Activated CD8-positive, alpha-beta T cell treated with anti-CD3 and anti-CD28 coated beads, Interleukin-2, amount 10 ng/mL, durations not matched to agents 7 days and 5 days (primary cell): Measurements from ENCODE around the gene YEATS2. TPM values are rescaled to one million over a fixed set of nuclear protein-coding genes. Genes with fewer than 3 reads are reported as not detected.

Source experiments
- ATAC-seq: fragments of 150-1000 bp; cut with Tn5 transposase; one replicate; pipeline ENCODE4 v1.10.0; 2021; ENCODE audit warnings: moderate library complexity
- CTCF ChIA-PET: fragments of 350-600 bp; sonication (Branson Sonifier 250); formaldehyde crosslinking; loops from one replicate; lab custom pipeline; 2021; ENCODE audit warnings: antibody characterized with exemption; lab: Charles Lee
- POLR2A ChIA-PET: fragments of 350-600 bp; sonication (Branson Sonifier 250); formaldehyde crosslinking; loops from one replicate; lab custom pipeline; 2021; ENCODE audit warnings: antibody characterized with exemption; lab: Charles Lee
- DNase-seq: peaks from one replicate; pipeline ENCODE4 v3.0.0-alpha.2; 2020
- H3K27ac Mint-ChIP-seq: one replicate; pipeline ENCODE4 v1.8.0; 2021; ENCODE audit warnings: mild to moderate bottlenecking, mixed read lengths
- H3K27me3 Mint-ChIP-seq: one replicate; pipeline ENCODE4 v1.8.0; 2021; ENCODE audit warnings: low read depth, mixed read lengths
- H3K36me3 Mint-ChIP-seq: one replicate; pipeline ENCODE4 v1.8.0; 2021; ENCODE audit warnings: low read depth, mixed read lengths
- H3K4me1 Mint-ChIP-seq: one replicate; pipeline ENCODE4 v1.8.0; 2021; ENCODE audit warnings: low read depth, mixed read lengths
- H3K4me3 Mint-ChIP-seq: one replicate; pipeline ENCODE4 v1.8.0; 2021; ENCODE audit warnings: mild to moderate bottlenecking, mixed read lengths
- H3K9me3 Mint-ChIP-seq: one replicate; pipeline ENCODE4 v1.8.0; 2022; ENCODE audit warnings: mixed read lengths; ENCODE audit not compliant: insufficient read depth
- total RNA-seq, 2 experiments: library from RNA; stranded (reverse); gene quantifications; one replicate each; pipeline ENCODE4 v1.2.3, GENCODE V29; 2021

The YEATS2 gene
- total RNA-seq, 2 experiments from 2014 or later, result 49.3 to 52.6 TPM

GRCh38 chr3:183815563-183815940 is 118.0 kb downstream of the YEATS2 start:
- CTCF ChIA-PET, result interaction anchor here (1.6 kb wide), 1 partner anchor 69 kb away, joined by 5 read pairs; the partner anchor contains the start of gene PARL
- no peak overlapping the region for H3K4me3 Mint-ChIP-seq
- POLR2A ChIA-PET, result interaction anchor here (1.4 kb wide), 1 partner anchor 11 kb away, joined by 3 read pairs; no protein-coding TSS in a partner anchor

DNA sequence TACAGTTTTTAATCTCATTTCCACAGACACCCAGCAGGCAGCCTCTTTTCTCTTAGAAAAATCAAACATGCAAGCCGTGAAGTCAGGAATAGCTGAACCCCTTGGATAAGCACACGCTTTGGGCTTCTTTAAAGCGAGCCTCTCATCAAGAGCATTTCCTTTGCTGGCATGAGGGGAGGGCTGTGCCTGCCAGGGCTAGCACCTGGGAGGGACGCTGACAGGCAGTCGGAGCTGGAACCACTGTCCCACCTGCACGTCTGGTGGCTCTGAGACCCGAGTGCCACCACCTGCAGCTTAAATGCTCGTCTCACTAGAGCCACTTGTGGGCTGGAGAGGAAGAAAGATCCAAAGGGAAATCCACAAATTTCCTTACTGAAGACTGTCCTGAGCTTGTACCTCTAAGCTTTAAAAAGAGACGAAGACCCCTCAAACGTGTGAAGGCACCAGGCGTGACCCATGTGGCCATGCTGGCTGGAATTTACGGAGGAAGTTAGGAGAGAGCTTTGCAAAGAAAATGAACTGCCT is 118.4 kb downstream of the YEATS2 start:
- peak overlapping the region; percentile 44 for H3K27ac Mint-ChIP-seq
- no peak for DNase-seq
- H3K36me3 Mint-ChIP-seq, result peaks cover 19% of the 10 kb centered on the region
- no peak for ATAC-seq
- H3K4me1 Mint-ChIP-seq, result peaks cover 5% of the 10 kb centered on the region
- H3K4me3 Mint-ChIP-seq, result no peak overlapping the region
- CTCF ChIA-PET, result interaction anchor here (1.3 kb wide), 1 partner anchor 10 kb away, joined by 3 read pairs; the partner anchor contains the start of gene MAP6D1
- H3K27me3 Mint-ChIP-seq, result no peaks in the 10 kb centered on the region
- no peaks in the 10 kb centered on the region for H3K9me3 Mint-ChIP-seq
- POLR2A ChIA-PET, result no interaction called here

More at GRCh38 chr3:183815563-183815940, 118.0 kb downstream of the YEATS2 start:
- peak overlapping the region; percentile 73 for H3K27ac Mint-ChIP-seq
- no peak for ATAC-seq
- H3K36me3 Mint-ChIP-seq, result peaks cover 22% of the 10 kb centered on the region
- H3K27me3 Mint-ChIP-seq, result no peaks in the 10 kb centered on the region
- peaks cover 5% of the 10 kb centered on the region for H3K4me1 Mint-ChIP-seq
- DNase-seq, result no peak
- H3K9me3 Mint-ChIP-seq, result no peaks in the 10 kb centered on the region

GRCh38 chr3:183816681-183817510 is 119.3 kb downstream of the YEATS2 start:
- Mint-ChIP-seq H3K27me3 (no peaks in the 10 kb centered on the region), H3K27ac (no peak overlapping the region), H3K9me3 (no peaks in the 10 kb centered on the region), H3K4me1 (peaks cover 5% of the 10 kb centered on the region), H3K4me3 (no peak overlapping the region), H3K36me3 (peaks cover 12% of the 10 kb centered on the region)
- no peak for ATAC-seq
- no peak for DNase-seq
- POLR2A ChIA-PET, result interaction anchor here (1.0 kb wide), 1 partner anchor 10 kb away, joined by 4 read pairs; no protein-coding TSS in a partner anchor
- CTCF ChIA-PET, result interaction anchor here (1.3 kb wide), 1 partner anchor 9 kb away, joined by 3 read pairs; the partner anchor contains the start of gene MAP6D1

DNA sequence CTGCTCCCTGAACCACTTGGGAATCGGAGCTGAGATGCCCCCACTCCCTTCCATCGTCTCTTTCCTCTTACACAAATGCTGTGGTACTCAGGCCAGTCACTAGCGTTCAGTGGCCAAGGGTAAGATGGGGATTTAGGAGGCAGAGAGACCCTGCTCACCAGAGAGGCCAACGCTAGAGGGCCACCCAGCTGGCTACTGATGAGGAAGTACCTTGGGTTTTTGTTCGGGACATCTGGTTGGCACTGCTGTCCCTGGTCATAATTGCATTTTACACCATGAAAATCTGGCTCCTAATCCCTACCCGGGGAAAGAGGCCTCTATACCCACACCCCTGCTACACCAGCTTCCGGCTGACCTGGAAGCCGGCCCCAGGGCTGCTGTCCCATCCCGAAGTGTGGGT is 120.0 kb downstream of the YEATS2 start:
- CTCF ChIA-PET, result interaction anchor here (0.6 kb wide), 1 partner anchor 87 kb away, joined by 4 read pairs; no protein-coding TSS in a partner anchor
- Mint-ChIP-seq H3K4me3 (no peak overlapping the region), H3K9me3 (no peaks in the 10 kb centered on the region), H3K27me3 (no peaks in the 10 kb centered on the region), H3K27ac (no peak overlapping the region), H3K36me3 (peaks cover 10% of the 10 kb centered on the region), H3K4me1 (peaks cover 5% of the 10 kb centered on the region)
- DNase-seq (no peak), ATAC-seq (no peak)
- POLR2A ChIA-PET, result interaction anchor here (1.0 kb wide), 1 partner anchor 9 kb away, joined by 4 read pairs; no protein-coding TSS in a partner anchor

GRCh38 chr3:183818041-183818620 is 120.5 kb downstream of the YEATS2 start:
- DNase-seq (no peak), ATAC-seq (no peak)
- ChIA-PET CTCF (interaction anchor here (0.6 kb wide), 1 partner anchor 87 kb away, joined by 4 read pairs; no protein-coding TSS in a partner anchor), POLR2A (interaction anchor here (0.8 to 1.0 kb wide), 2 partner anchors 8 to 91 kb away, joined by 3 to 4 read pairs; no protein-coding TSS in a partner anchor)
- no peaks in the 10 kb centered on the region for H3K9me3 Mint-ChIP-seq
- H3K27me3 Mint-ChIP-seq, result no peaks in the 10 kb centered on the region
- H3K36me3 Mint-ChIP-seq, result peaks cover 5% of the 10 kb centered on the region
- no peak overlapping the region for H3K27ac Mint-ChIP-seq
- peaks cover 5% of the 10 kb centered on the region for H3K4me1 Mint-ChIP-seq
- no peak overlapping the region for H3K4me3 Mint-ChIP-seq

DNA sequence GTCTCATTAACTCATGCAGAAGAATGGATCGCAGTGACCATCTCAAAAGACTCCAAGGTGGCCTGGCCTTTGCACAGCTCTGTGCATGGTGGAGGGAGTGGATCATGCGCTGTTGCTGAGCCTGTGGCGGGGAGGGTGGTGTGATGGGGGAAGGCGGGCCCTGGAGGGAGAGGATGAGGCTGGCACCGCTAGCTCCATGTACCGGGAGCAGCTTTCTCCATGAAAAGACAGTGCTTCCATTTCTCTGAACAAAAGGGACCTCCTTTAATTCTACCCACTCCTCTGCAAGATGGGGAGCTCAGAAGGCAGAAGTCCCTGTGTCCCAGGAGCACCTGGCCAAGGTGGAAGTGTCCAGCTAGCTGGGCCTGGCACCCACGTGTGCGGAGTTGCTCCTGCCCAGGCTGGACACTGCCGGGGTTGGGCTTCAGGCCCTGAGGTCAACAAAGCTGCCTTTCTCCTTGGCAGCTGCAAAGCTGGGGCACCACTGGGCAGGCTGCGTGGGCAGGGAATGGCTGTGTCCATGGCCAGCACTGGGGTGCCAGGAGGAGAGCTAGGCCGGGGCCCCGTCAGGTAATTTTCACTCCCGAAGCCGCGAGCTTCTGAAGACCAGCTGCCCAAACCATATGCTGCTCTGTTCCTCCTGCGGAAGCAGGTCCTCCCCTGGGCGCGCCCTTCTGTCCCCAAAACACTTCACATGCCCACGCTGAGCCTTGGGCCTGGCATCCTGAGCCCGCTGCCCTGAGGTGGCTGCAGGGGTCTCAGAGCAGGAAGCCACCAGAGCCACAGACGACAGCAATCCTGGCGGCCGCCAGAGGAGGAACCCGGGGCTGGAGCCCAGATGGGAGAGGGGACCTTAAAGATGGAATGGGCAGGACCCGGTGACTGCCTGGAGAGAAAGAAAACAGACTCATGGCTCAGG is 121.4 kb downstream of the YEATS2 start:
- peaks cover 9% of the 10 kb centered on the region for H3K4me1 Mint-ChIP-seq
- peaks cover 5% of the 10 kb centered on the region for H3K36me3 Mint-ChIP-seq
- no peaks in the 10 kb centered on the region for H3K27me3 Mint-ChIP-seq
- DNase-seq (no peak), ATAC-seq (peak; percentile 21)
- H3K27ac Mint-ChIP-seq, result no peak overlapping the region
- POLR2A ChIA-PET, result interaction anchor here (0.8 kb wide), 1 partner anchor 92 kb away, joined by 3 read pairs; no protein-coding TSS in a partner anchor
- no peaks in the 10 kb centered on the region for H3K9me3 Mint-ChIP-seq
- CTCF ChIA-PET, result no interaction called here
- no peak overlapping the region for H3K4me3 Mint-ChIP-seq

GRCh38 chr3:183819831-183820230 is 122.2 kb downstream of the YEATS2 start:
- H3K27ac Mint-ChIP-seq, result no peak overlapping the region
- H3K9me3 Mint-ChIP-seq, result no peaks in the 10 kb centered on the region
- H3K36me3 Mint-ChIP-seq, result peaks cover 5% of the 10 kb centered on the region
- no peak for ATAC-seq
- peaks cover 3% of the 10 kb centered on the region for H3K27me3 Mint-ChIP-seq
- no peak for DNase-seq
- no peak overlapping the region for H3K4me3 Mint-ChIP-seq
- peaks cover 15% of the 10 kb centered on the region for H3K4me1 Mint-ChIP-seq
- ChIA-PET POLR2A (no interaction called here), CTCF (no interaction called here)

- CTCF ChIA-PET, result interaction anchor here (5.9 kb wide), 1 partner anchor 62 kb away, joined by 28 read pairs; the partner anchor contains the start of gene PARL
- H3K27me3 Mint-ChIP-seq, result peaks cover 3% of the 10 kb centered on the region
- peaks cover 10% of the 10 kb centered on the region for H3K4me1 Mint-ChIP-seq
- ATAC-seq (no peak), DNase-seq (no peak)
- POLR2A ChIA-PET, result interaction anchor here (1.9 kb wide), 1 partner anchor 62 kb away, joined by 7 read pairs; the partner anchor contains the start of gene PARL
- H3K27ac Mint-ChIP-seq, result no peak overlapping the region
- no peaks in the 10 kb centered on the region for H3K36me3 Mint-ChIP-seq
- no peak overlapping the region for H3K4me3 Mint-ChIP-seq
- no peaks in the 10 kb centered on the region for H3K9me3 Mint-ChIP-seq
These were observed 125.0 kb downstream of the YEATS2 start for GRCh38 chr3:183822631-183823030.

DNA sequence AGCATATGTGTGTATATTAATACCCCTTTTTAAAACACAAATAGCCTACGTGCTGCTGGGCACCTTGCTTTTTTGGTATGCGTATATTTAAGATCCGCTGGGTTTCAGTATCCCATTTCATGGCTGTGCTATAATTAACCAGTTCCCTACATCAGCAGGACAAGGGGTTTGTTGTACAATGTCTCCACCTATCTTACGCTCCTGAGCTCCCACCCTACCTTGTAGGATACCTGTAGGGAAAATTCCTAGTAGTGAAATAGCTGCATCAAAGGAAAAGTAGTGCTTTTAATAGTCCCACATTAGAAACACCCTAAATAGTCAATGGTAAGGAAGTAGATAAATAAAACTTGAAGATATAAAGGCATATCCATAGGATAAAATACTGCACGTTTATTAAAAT is 126.4 kb downstream of the YEATS2 start:
- Mint-ChIP-seq H3K27ac (no peak overlapping the region), H3K9me3 (no peaks in the 10 kb centered on the region), H3K4me1 (peaks cover 10% of the 10 kb centered on the region), H3K4me3 (peak overlapping the region; percentile 70), H3K36me3 (no peaks in the 10 kb centered on the region), H3K27me3 (peaks cover 3% of the 10 kb centered on the region)
- ATAC-seq, result no peak
- DNase-seq, result no peak
- POLR2A ChIA-PET, result no interaction called here
- CTCF ChIA-PET, result interaction anchor here (5.9 kb wide), 1 partner anchor 61 kb away, joined by 28 read pairs; the partner anchor contains the start of gene PARL

GRCh38 chr3:183824761-183825455 is 127.3 kb downstream of the YEATS2 start:
- Mint-ChIP-seq H3K27ac (no peak overlapping the region), H3K9me3 (no peaks in the 10 kb centered on the region), H3K4me1 (peaks cover 10% of the 10 kb centered on the region), H3K27me3 (peaks cover 3% of the 10 kb centered on the region), H3K4me3 (peak overlapping the region; percentile 70), H3K36me3 (peaks cover 3% of the 10 kb centered on the region)
- peak; percentile 59 for ATAC-seq
- POLR2A ChIA-PET, result no interaction called here
- CTCF ChIA-PET, result interaction anchor here (5.9 kb wide), 1 partner anchor 60 kb away, joined by 28 read pairs; the partner anchor contains the start of gene PARL
- peak; percentile 34 for DNase-seq
